T-cell (primary cell): ENCODE results near the gene PHF21A. TPM values are rescaled to one million over a fixed set of nuclear protein-coding genes. Genes with fewer than 3 reads are reported as not detected.

Experiments used
- ATAC-seq, 4 experiments: fragments of 200-7000 bp in 3 of 4; fragments of 150-1000 bp in 1 of 4; cut with Tn5 transposase; replicated peaks in 1 of 4; 1 replicate in 3 of 4; 2 replicates in 1 of 4; pipeline ENCODE4 v1.10.0; 2021; ENCODE audit warnings: moderate library complexity in 3 of 4, mild to moderate bottlenecking in 2 of 4, moderate number of reproducible peaks in 1 of 4
- CTCF ChIA-PET, 2 donors: fragments of 300-600 bp; sonication (Branson Sonifier 250); formaldehyde crosslinking; loops; one replicate each; lab custom pipeline; 2022; ENCODE audit warnings: antibody characterized with exemption in 2 of 2; lab: Charles Lee
- POLR2A ChIA-PET, 2 donors: fragments of 300-600 bp; sonication (Branson Sonifier 250); formaldehyde crosslinking; loops; one replicate each; lab custom pipeline; 2022; ENCODE audit warnings: antibody characterized with exemption in 2 of 2; lab: Charles Lee
- DNase-seq, 35 experiments: peaks; one replicate each; pipeline versions ENCODE4 v3.0.0 to v3.0.0-alpha.2; 2013 to 2023
- H3K27ac ChIP-seq: one replicate; pipeline ENCODE4 v1.5.1; 2013; ENCODE audit warnings: low read length
- H3K27me3 ChIP-seq, 2 experiments: replicated peaks in 1 of 2; 1 replicate in 1 of 2; 2 replicates in 1 of 2; pipeline versions ENCODE4 v1.6.1 to v1.7.0; 2013; ENCODE audit warnings: low read length in 1 of 2, mixed read lengths in 1 of 2; ENCODE audit not compliant: control insufficient read depth in 2 of 2, insufficient read depth in 2 of 2; ENCODE audit errors: extremely low read depth in 1 of 2
- H3K36me3 ChIP-seq, 2 donors: 1 replicate in 1 of 2; 2 replicates in 1 of 2; pipeline versions ENCODE4 v1.6.1 to v1.7.0; 2013; ENCODE audit warnings: low read length in 1 of 2; ENCODE audit not compliant: control insufficient read depth in 2 of 2, insufficient read depth in 1 of 2; ENCODE audit errors: extremely low read depth in 1 of 2
- H3K4me1 ChIP-seq, 2 experiments: 1 replicate in 1 of 2; 2 replicates in 1 of 2; pipeline versions ENCODE4 v1.6.1 to v1.7.0; 2013; ENCODE audit warnings: low read length in 2 of 2, mixed read lengths in 1 of 2; ENCODE audit not compliant: insufficient read depth in 2 of 2, control insufficient read depth in 1 of 2; ENCODE audit errors: extremely low read depth in 1 of 2
- H3K4me3 ChIP-seq, 2 donors: 1 replicate in 1 of 2; 2 replicates in 1 of 2; pipeline versions ENCODE4 v1.5.1 to v1.7.0; 2013; ENCODE audit warnings: mild to moderate bottlenecking in 2 of 2, low read length in 1 of 2, moderate library complexity in 1 of 2; ENCODE audit not compliant: control insufficient read depth in 1 of 2; ENCODE audit errors: extremely low read depth in 1 of 2
- H3K9me3 ChIP-seq: 2 replicates; pipeline ENCODE4 v1.7.0; 2013
- H3K27ac Mint-ChIP-seq, 2 donors: one replicate each; pipeline ENCODE4 v1.8.0; 2020 to 2021; ENCODE audit warnings: mild to moderate bottlenecking in 2 of 2, mixed read lengths in 2 of 2
- H3K27me3 Mint-ChIP-seq, 2 donors: one replicate each; pipeline ENCODE4 v1.8.0; 2021 to 2022; ENCODE audit warnings: mixed read lengths in 2 of 2
- H3K36me3 Mint-ChIP-seq: one replicate; pipeline ENCODE4 v1.8.0; 2021; ENCODE audit warnings: mixed read lengths
- H3K4me1 Mint-ChIP-seq, 3 donors: one replicate each; pipeline ENCODE4 v1.8.0; 2020 to 2022; ENCODE audit warnings: mixed read lengths in 3 of 3, mild to moderate bottlenecking in 1 of 3
- H3K4me3 Mint-ChIP-seq, 3 donors: one replicate each; pipeline ENCODE4 v1.8.0; 2020 to 2022; ENCODE audit warnings: mild to moderate bottlenecking in 3 of 3, mixed read lengths in 3 of 3, moderate library complexity in 3 of 3
- H3K9me3 Mint-ChIP-seq, 3 donors: one replicate each; pipeline ENCODE4 v1.8.0; 2020 to 2022; ENCODE audit warnings: mixed read lengths in 3 of 3
- WGBS: methylation state at CpG from one replicate; pipeline ENCODE4 v1.1.5; 2013; ENCODE audit warnings: missing lambda C conversion rate; ENCODE audit not compliant: insufficient coverage; 5-methylcytosine and 5-hydroxymethylcytosine counted together
- total RNA-seq, 35 experiments: library from RNA in 6 of 35; stranded (reverse) in 6 of 35; fragments of 120-200 nt in 1 of 35; gene quantifications; one replicate each; pipeline versions ENCODE4 v1.2.1 to v1.2.4 and lab custom pipeline; 2013 to 2026

Gene PHF21A
- total RNA-seq, 5 donors from 2014 or later (not counting 1 experiment from before 2014, with no cell fraction given) = 45.5 to 82.9 (median 57.4) TPM

GRCh38 chr11:45945397-45945999 lies 175.8 kb downstream of the PHF21A start:
- POLR2A ChIA-PET = no interaction called here
- H3K27ac Mint-ChIP-seq = no peak overlapping the region
- H3K4me3 Mint-ChIP-seq = no peak overlapping the region
- Histone ChIP-seq H3K27me3 (no peaks in the 10 kb centered on the region), H3K4me1 (no peaks in the 10 kb centered on the region), H3K9me3 (no peaks in the 10 kb centered on the region), H3K4me3 (no peak overlapping the region), H3K36me3 (peaks cover 8 to 65% of the 10 kb centered on the region in 2 donors), H3K27ac (no peak overlapping the region)
- H3K27me3 Mint-ChIP-seq = no peaks in the 10 kb centered on the region
- WGBS = 100% methylated on average over 3 of the region's 3 CpGs
- CTCF ChIA-PET = interaction anchor here in 1 of 2 donors (0.6 kb wide), 1 partner anchor 18 kb away, joined by 13 read pairs; no protein-coding TSS in a partner anchor
- H3K36me3 Mint-ChIP-seq = peaks cover 73% of the 10 kb centered on the region
- H3K9me3 Mint-ChIP-seq = no peaks in the 10 kb centered on the region
- DNase-seq (no peak), ATAC-seq (no peak)
- no peaks in the 10 kb centered on the region for H3K4me1 Mint-ChIP-seq

- CTCF ChIA-PET = interaction anchor here (0.6 to 1.1 kb wide), 4 partner anchors 22 to 61 kb away, joined by 3 to 4 read pairs (median 3); no protein-coding TSS in a partner anchor
- H3K27me3 Mint-ChIP-seq = no peaks in the 10 kb centered on the region
- no peaks in the 10 kb centered on the region for H3K4me1 Mint-ChIP-seq
- no peak overlapping the region for H3K27ac ChIP-seq
- no peaks in the 10 kb centered on the region for H3K27me3 ChIP-seq
- H3K36me3 ChIP-seq = peaks cover 3 to 43% of the 10 kb centered on the region in 2 donors
- peak overlapping the region in 1 of 2 donors; percentile 19 for H3K27ac Mint-ChIP-seq
- 95% methylated on average over 4 of the region's 4 CpGs for WGBS
- peaks cover 55% of the 10 kb centered on the region for H3K36me3 Mint-ChIP-seq
- POLR2A ChIA-PET = interaction anchor here in 1 of 2 donors (0.5 kb wide), 1 partner anchor 119 kb away, joined by 3 read pairs; no protein-coding TSS in a partner anchor
- no peaks in the 10 kb centered on the region for H3K9me3 ChIP-seq
- ATAC-seq (no peak), DNase-seq (no peak)
- H3K4me3 Mint-ChIP-seq = no peak overlapping the region
- no peak overlapping the region for H3K4me3 ChIP-seq
- H3K4me1 ChIP-seq = no peaks in the 10 kb centered on the region
- H3K9me3 Mint-ChIP-seq = no peaks in the 10 kb centered on the region
Observed at GRCh38 chr11:45942381-45942780, 178.9 kb downstream of the PHF21A start.

GRCh38 chr11:45941285-45941684 lies 180.0 kb downstream of the PHF21A start:
- WGBS = 80% methylated on average over 2 of the region's 4 CpGs
- H3K4me3 ChIP-seq = no peak overlapping the region
- no peaks in the 10 kb centered on the region for H3K27me3 ChIP-seq
- ATAC-seq (no peak), DNase-seq (no peak)
- ChIA-PET CTCF (interaction anchor here in 1 of 2 donors (1.1 kb wide), 1 partner anchor 24 kb away, joined by 3 read pairs; no protein-coding TSS in a partner anchor), POLR2A (no interaction called here)
- Mint-ChIP-seq H3K27ac (no peak overlapping the region), H3K4me1 (peaks cover 0 to 1% (median 0%) of the 10 kb centered on the region in 3 donors), H3K4me3 (no peak overlapping the region), H3K9me3 (no peaks in the 10 kb centered on the region), H3K27me3 (no peaks in the 10 kb centered on the region), H3K36me3 (peaks cover 54% of the 10 kb centered on the region)
- H3K9me3 ChIP-seq = no peaks in the 10 kb centered on the region
- no peak overlapping the region for H3K27ac ChIP-seq
- peaks cover 3 to 45% of the 10 kb centered on the region in 2 donors for H3K36me3 ChIP-seq
- no peaks in the 10 kb centered on the region for H3K4me1 ChIP-seq

GRCh38 chr11:45939836-45940235 lies 181.4 kb downstream of the PHF21A start:
- peaks cover 0 to 1% (median 0%) of the 10 kb centered on the region in 3 donors for H3K4me1 Mint-ChIP-seq
- H3K36me3 ChIP-seq = peaks cover 7 to 44% of the 10 kb centered on the region in 2 donors
- no peak overlapping the region for H3K27ac Mint-ChIP-seq
- DNase-seq (no peak), ATAC-seq (no peak)
- no peaks in the 10 kb centered on the region for H3K4me1 ChIP-seq
- ChIA-PET POLR2A (interaction anchor here (0.6 kb wide), 3 partner anchors 56 to 465 kb away, joined by 3 to 6 read pairs (median 5); no protein-coding TSS in a partner anchor), CTCF (interaction anchor here (0.6 kb wide), 3 partner anchors 19 to 614 kb away, joined by 5 to 7 read pairs (median 6); no protein-coding TSS in a partner anchor)
- H3K9me3 Mint-ChIP-seq = no peaks in the 10 kb centered on the region
- H3K4me3 Mint-ChIP-seq = no peak overlapping the region
- no peaks in the 10 kb centered on the region for H3K27me3 Mint-ChIP-seq
- H3K27ac ChIP-seq = no peak overlapping the region
- no peak overlapping the region for H3K4me3 ChIP-seq
- H3K27me3 ChIP-seq = no peaks in the 10 kb centered on the region
- H3K36me3 Mint-ChIP-seq = peaks cover 42% of the 10 kb centered on the region
- H3K9me3 ChIP-seq = no peaks in the 10 kb centered on the region
- WGBS = no CpG with 5 or more reads among the region's 2 CpGs

GRCh38 chr11:45937916-45938315 lies 183.3 kb downstream of the PHF21A start:
- H3K27ac ChIP-seq = no peak overlapping the region
- no peak for ATAC-seq
- DNase-seq = no peak
- CTCF ChIA-PET = no interaction called here
- H3K9me3 ChIP-seq = no peaks in the 10 kb centered on the region
- H3K4me3 ChIP-seq = no peak overlapping the region
- Mint-ChIP-seq H3K27me3 (no peaks in the 10 kb centered on the region), H3K27ac (no peak overlapping the region), H3K4me3 (no peak overlapping the region), H3K9me3 (no peaks in the 10 kb centered on the region), H3K36me3 (peaks cover 32% of the 10 kb centered on the region), H3K4me1 (peaks cover 0 to 4% (median 0%) of the 10 kb centered on the region in 3 donors)
- H3K36me3 ChIP-seq = peaks cover 11 to 52% of the 10 kb centered on the region in 2 donors
- POLR2A ChIA-PET = no interaction called here
- H3K27me3 ChIP-seq = no peaks in the 10 kb centered on the region
- no peaks in the 10 kb centered on the region for H3K4me1 ChIP-seq
- no CpG with 5 or more reads among the region's 10 CpGs for WGBS

DNA sequence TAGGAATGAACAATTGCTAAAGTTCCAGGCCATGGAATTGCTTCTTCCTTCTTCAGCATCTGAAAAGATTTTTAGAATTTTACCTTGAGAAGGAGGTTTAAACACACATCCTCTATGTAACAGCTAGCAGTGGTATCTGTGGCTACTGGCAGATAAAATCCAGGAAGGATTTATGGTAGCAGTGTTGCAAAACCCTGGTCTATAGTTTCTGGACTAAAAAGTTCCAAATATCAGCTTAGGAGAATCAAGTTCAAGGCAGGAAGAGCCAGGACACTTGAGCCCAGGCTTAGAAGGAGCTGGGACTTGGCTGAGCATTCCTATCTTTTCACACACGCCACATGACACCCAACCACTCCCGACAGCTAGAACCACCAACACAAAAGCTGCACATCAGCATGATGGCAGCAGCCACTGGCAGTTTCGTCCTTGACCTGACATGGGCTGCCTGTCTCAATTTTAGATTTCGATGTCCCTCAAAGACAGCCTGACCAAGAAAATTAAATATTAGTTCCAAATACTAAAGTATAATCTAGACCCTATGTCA lies 184.7 kb downstream of the PHF21A start:
- H3K9me3 Mint-ChIP-seq = no peaks in the 10 kb centered on the region
- ChIA-PET CTCF (interaction anchor here in 1 of 2 donors (0.6 kb wide), 1 partner anchor 1991 kb away, joined by 4 read pairs; no protein-coding TSS in a partner anchor), POLR2A (no interaction called here)
- peaks cover 11 to 62% of the 10 kb centered on the region in 2 donors for H3K36me3 ChIP-seq
- WGBS = 98% methylated on average over 4 of the region's 4 CpGs
- no peak overlapping the region for H3K4me3 ChIP-seq
- no peaks in the 10 kb centered on the region for H3K27me3 ChIP-seq
- no peak overlapping the region for H3K4me3 Mint-ChIP-seq
- H3K27me3 Mint-ChIP-seq = no peaks in the 10 kb centered on the region
- H3K27ac Mint-ChIP-seq = peak overlapping the region in 1 of 2 donors; percentile 52
- peaks cover 0 to 7% of the 10 kb centered on the region in 2 experiments for H3K4me1 ChIP-seq
- ATAC-seq = no peak
- no peaks in the 10 kb centered on the region for H3K9me3 ChIP-seq
- no peak for DNase-seq
- peaks cover 4 to 12% (median 8%) of the 10 kb centered on the region in 3 donors for H3K4me1 Mint-ChIP-seq
- no peak overlapping the region for H3K27ac ChIP-seq
- H3K36me3 Mint-ChIP-seq = peaks cover 24% of the 10 kb centered on the region
